Naive B cell (primary cell): ENCODE results near the gene LRRIQ1. TPM values are rescaled to one million over a fixed set of nuclear protein-coding genes. Genes with fewer than 3 reads are reported as not detected.

ENCODE experiments used
- ATAC-seq, 2 donors: fragments of 150-1000 bp; cut with Tn5 transposase; 2 replicates each; pipeline ENCODE4 v1.10.0; 2021; ENCODE audit warnings: low read depth in 2 of 2, mild to moderate bottlenecking in 2 of 2, moderate library complexity in 2 of 2
- DNase-seq: peaks from one replicate; pipeline ENCODE4 v3.0.0; 2022
- H3K27ac Mint-ChIP-seq, 6 donors: one replicate each; pipeline ENCODE4 v1.8.0; 2020 to 2022; ENCODE audit warnings: mild to moderate bottlenecking in 6 of 6, mixed read lengths in 6 of 6, moderate library complexity in 5 of 6, inconsistent platforms in 2 of 6
- H3K27me3 Mint-ChIP-seq, 3 donors: one replicate each; pipeline ENCODE4 v1.8.0; 2021 to 2022; ENCODE audit warnings: mixed read lengths in 3 of 3, mild to moderate bottlenecking in 1 of 3
- H3K36me3 Mint-ChIP-seq, 2 donors: one replicate each; pipeline ENCODE4 v1.8.0; 2020 to 2022; ENCODE audit warnings: mixed read lengths in 2 of 2, inconsistent platforms in 1 of 2, mild to moderate bottlenecking in 1 of 2
- H3K4me1 Mint-ChIP-seq, 3 donors: one replicate each; pipeline ENCODE4 v1.8.0; 2020 to 2022; ENCODE audit warnings: mixed read lengths in 3 of 3, inconsistent platforms in 1 of 3, mild to moderate bottlenecking in 1 of 3, moderate library complexity in 1 of 3
- H3K4me3 Mint-ChIP-seq, 8 donors: one replicate each; pipeline ENCODE4 v1.8.0; 2020 to 2022; ENCODE audit warnings: mild to moderate bottlenecking in 8 of 8, mixed read lengths in 8 of 8, moderate library complexity in 8 of 8, inconsistent platforms in 2 of 8
- H3K9me3 Mint-ChIP-seq, 7 donors: one replicate each; pipeline ENCODE4 v1.8.0; 2020 to 2022; ENCODE audit warnings: mixed read lengths in 7 of 7, mild to moderate bottlenecking in 5 of 7, inconsistent platforms in 2 of 7, moderate library complexity in 1 of 7
- polyA plus RNA-seq, 6 donors: library from polyadenylated mRNA; unstranded; fragments of 300-500 nt; fragmentation: Illumina TruSeq; gene quantifications; one replicate each; pipeline ENCODE4 v1.2.3, GENCODE V29; 2021; ENCODE audit warnings: low read depth in 6 of 6

The LRRIQ1 gene
- polyA plus RNA-seq, 6 donors from 2014 or later: not detected

DNA sequence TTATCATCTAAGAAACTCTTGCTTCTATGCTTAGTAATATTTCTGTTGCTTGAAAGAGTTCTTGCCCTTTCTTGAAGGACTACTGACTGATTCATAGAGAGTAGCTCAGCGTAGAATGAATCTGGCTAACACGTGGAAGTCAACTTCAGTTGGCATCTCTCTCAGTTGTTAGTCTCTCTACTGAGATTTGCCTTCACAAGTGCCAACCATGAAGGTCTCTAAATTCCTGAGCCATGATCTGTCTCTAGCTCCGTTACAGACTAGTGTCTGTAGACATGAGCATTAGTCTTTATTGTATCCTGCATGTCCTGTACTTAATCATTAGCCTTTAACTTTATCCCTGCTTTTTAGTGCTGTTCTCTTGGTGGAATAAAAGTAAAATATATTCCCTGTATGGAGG, 224.7 kb downstream of the LRRIQ1 start:
- Mint-ChIP-seq H3K4me1 (no peaks in the 10 kb centered on the region), H3K36me3 (no peaks in the 10 kb centered on the region), H3K27ac (no peak overlapping the region), H3K4me3 (no peak overlapping the region), H3K27me3 (no peaks in the 10 kb centered on the region), H3K9me3 (no peaks in the 10 kb centered on the region)
- DNase-seq: no peak
- no peak for ATAC-seq

DNA sequence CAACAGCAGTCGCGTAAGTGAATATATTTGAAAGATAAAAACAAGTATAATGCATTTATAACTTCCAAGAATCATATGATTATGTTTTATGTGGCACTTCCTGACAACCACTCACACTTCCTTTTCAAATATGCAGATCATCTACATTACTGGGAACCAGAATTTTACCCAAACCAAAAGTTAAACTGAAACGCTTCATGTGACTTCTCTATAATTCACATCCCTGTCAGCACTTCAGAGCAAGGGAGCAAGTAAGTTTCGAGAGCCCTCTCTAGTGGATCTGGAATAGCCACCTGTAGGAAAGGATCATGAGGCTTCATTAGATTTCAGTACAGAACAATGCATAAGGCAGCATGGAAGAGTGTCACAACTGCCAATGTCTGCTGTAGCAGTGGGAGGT, 230.2 kb downstream of the LRRIQ1 start:
- no peaks in the 10 kb centered on the region for H3K9me3 Mint-ChIP-seq
- H3K27ac Mint-ChIP-seq: no peak overlapping the region
- H3K27me3 Mint-ChIP-seq: peaks cover 0 to 9% (median 0%) of the 10 kb centered on the region in 3 donors
- no peaks in the 10 kb centered on the region for H3K36me3 Mint-ChIP-seq
- ATAC-seq: no peak
- DNase-seq: no peak
- no peaks in the 10 kb centered on the region for H3K4me1 Mint-ChIP-seq
- no peak overlapping the region for H3K4me3 Mint-ChIP-seq

DNA sequence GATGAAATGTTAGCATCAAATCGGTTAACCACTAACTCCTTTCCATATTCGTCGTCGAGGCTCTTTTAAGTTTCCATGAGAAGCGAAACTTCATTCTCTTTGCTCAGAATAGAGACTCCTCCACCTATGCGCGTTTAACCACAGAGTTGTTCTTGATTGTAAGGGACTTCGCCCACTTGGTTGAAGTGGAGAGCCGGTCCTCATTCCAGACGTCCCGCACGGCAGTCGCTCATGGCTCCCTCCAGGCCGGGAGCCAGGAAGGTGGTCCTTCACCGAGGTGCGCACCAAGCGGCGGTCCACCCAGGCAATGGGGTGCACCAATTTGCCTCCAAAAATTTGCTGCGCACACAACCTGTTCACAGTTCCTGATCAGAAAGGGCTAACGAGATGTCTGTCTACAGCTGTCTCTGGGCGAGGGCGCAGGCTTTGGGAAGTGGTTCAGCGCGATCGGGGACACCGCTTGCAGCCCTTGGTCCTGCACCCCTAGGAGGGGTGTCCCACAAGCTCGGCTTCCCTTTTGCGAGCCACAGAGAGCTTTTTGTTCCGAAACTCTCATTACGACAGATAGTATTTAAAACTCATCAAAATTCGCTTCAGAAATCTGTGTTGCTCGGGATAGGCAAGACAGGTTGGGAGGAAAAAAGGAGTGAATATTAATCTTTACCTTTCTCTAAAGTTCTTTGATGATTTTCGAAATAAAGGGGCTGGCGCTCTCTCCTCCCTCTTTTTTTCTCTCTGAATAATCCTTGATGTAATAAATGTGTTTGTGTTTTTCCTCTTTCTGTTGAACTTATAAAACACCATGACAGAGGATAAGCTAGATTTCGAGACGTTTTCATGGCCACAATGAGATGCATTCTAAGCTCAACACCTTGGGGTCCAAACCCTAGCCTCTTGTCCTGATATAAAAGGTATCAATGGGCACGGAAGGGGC, 237.5 kb downstream of the LRRIQ1 start:
- ATAC-seq (no peak), DNase-seq (no peak)
- Mint-ChIP-seq H3K9me3 (peaks cover 0 to 2% (median 0%) of the 10 kb centered on the region in 7 donors), H3K4me3 (peak overlapping the region in 1 of 8 donors; percentile 54), H3K27ac (peak overlapping the region in 1 of 6 donors; percentile 78), H3K36me3 (no peaks in the 10 kb centered on the region), H3K27me3 (peaks cover 40 to 52% (median 49%) of the 10 kb centered on the region in 3 donors), H3K4me1 (no peaks in the 10 kb centered on the region)

DNA sequence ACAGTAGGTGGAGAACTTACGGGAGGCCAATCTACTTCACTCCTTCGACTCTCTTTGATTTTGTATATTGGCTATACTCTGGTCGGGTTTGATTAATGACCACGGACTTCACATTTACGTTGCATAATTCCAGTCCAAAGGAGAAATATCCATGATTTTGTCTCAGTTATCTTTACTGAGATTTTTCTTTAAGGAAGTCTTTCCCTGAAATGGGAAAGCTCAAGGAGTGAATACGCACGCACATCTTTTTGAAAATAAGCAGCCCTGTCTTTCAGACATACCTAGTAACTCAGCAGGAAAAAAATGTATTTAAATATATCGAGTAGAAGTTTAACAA, 238.1 kb downstream of the LRRIQ1 start:
- no peak for ATAC-seq
- Mint-ChIP-seq H3K4me1 (no peaks in the 10 kb centered on the region), H3K4me3 (peak overlapping the region in 1 of 8 donors; percentile 54), H3K27ac (no peak overlapping the region), H3K9me3 (peaks cover 0 to 3% (median 1%) of the 10 kb centered on the region in 7 donors), H3K27me3 (peaks cover 40 to 56% (median 54%) of the 10 kb centered on the region in 3 donors), H3K36me3 (no peaks in the 10 kb centered on the region)
- no peak for DNase-seq

DNA sequence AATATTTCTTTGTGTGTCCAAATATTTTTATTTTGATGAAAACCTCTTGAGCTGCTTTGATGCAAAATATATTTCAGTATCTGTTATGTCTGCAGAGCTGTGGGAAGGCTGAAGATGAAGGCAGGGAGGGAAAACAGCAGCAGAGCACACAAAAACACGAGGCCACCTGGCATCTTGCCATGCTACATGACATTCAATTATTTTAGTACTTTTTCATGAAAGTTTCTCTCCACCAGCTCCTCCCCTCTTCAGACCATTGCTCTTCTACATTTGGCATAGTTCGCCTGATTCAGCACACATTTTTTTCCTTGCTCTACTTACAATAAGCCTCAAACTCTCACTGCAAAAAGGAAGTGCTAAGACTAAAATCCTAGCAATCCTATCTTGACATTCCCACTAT, 239.2 kb downstream of the LRRIQ1 start:
- H3K27me3 Mint-ChIP-seq: peaks cover 48 to 67% (median 65%) of the 10 kb centered on the region in 3 donors

DNA sequence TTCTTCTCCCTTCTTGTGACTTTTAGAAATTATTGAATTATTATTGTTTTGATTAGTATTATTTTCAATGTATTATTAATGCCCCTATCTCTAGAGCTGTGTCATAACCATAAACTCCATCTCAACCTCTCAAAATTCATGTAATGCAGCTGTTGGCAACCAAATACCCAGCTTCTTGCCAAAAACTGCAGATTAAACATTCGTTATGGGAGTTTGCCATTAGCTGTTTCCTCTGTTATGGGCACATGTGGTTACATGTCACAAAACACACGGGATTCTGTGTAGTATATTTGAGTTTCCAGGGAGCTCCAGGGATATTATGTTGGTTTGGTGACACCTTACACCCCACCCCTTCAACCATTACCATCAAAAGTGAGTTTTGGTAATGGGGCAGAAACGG, 241.0 kb downstream of the LRRIQ1 start:
- Mint-ChIP-seq H3K36me3 (no peaks in the 10 kb centered on the region), H3K9me3 (peaks cover 0 to 8% (median 1%) of the 10 kb centered on the region in 7 donors), H3K27ac (no peak overlapping the region), H3K4me3 (no peak overlapping the region), H3K4me1 (peaks cover 0 to 14% (median 3%) of the 10 kb centered on the region in 3 donors), H3K27me3 (peaks cover 63 to 83% (median 79%) of the 10 kb centered on the region in 3 donors)
- ATAC-seq: no peak
- no peak for DNase-seq

More for the DNA sequence above, 239.2 kb downstream of the LRRIQ1 start:
- Mint-ChIP-seq H3K4me1 (peaks cover 0 to 7% (median 0%) of the 10 kb centered on the region in 3 donors), H3K36me3 (no peaks in the 10 kb centered on the region), H3K4me3 (no peak overlapping the region), H3K27ac (no peak overlapping the region), H3K9me3 (peaks cover 0 to 3% (median 1%) of the 10 kb centered on the region in 7 donors)
- no peak for ATAC-seq
- no peak for DNase-seq

DNA sequence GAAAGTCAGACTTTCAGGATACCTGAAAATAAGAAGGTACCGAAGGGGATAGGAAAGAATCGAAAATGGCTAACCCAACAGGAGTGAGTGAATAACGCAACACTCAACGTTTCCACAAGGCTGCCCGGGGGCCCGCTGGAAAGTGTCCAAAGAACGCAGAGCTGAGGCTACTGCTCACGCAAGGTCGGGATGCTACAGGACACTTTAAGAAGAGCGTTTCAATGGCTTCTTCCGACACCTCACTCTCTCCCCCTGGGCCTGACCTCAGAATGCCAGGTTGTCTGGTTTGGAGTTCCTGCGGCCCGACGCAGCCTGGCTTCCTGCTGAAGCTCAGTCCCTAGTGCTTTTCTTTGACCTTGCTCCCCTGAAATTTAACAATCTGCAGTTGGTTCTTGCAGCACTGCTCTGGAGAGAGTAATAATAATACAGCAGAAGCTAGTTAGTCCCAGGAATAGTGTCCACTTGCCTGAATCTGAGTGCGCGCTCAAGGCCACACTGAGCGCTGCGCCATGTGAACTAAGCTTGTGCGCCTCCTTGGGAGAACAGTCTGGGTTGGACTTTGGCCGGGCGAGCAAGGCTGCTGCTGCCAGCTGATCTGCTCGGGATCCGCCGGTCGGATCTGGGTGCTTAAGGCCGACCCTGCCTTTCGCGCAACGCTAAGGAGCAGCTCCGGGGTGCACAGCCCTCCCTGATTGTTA, 241.9 kb downstream of the LRRIQ1 start:
- ATAC-seq: no peak
- Mint-ChIP-seq H3K4me3 (peak overlapping the region in 1 of 8 donors; percentile 5), H3K36me3 (no peaks in the 10 kb centered on the region), H3K27ac (no peak overlapping the region), H3K27me3 (peaks cover 57 to 78% (median 73%) of the 10 kb centered on the region in 3 donors), H3K9me3 (peaks cover 0 to 8% (median 1%) of the 10 kb centered on the region in 7 donors), H3K4me1 (peaks cover 0 to 14% (median 3%) of the 10 kb centered on the region in 3 donors)
- no peak for DNase-seq

DNA sequence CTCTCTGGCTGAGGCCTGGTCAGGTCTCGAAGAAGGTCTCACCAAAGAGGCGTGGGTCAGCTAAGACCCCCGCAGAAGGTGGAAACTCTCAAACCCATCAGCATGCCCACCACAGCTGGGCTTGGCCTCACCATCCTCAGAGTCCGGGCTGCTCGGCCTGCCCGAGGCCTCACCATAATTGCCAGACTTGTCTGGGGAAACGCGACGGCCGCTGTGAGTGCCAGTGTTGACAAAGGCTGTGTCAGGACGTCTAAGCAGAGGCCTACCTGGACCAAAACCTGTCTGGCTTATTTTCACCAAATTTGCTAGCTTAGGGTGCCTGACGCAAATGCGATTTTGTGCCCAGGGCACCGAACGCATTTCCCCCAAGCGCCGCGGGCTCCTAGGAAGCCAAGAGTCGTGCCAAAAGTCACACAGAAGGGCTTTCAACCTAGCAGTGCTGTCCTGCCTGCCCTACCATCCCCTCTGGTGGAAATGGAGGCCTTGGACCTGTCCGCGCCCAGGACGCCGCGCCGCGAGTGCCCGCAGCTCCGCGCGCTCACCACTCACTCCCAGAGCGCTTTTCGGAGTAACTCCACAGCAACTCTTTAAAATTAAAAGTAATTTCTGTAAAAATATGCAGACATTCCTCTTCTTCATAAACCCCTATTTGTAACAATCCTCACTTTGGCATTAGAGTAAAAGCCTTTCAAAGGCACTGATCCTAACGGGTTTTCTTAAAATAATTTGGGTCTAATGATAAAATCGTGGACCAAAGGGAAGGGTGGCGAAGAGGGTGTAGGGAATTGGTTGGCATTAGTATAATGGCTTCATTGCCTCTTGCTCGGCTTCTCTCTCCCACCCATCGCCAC, 242.7 kb downstream of the LRRIQ1 start:
- DNase-seq: no peak
- H3K4me1 Mint-ChIP-seq: peaks cover 0 to 14% (median 3%) of the 10 kb centered on the region in 3 donors
- H3K9me3 Mint-ChIP-seq: peaks cover 0 to 8% (median 1%) of the 10 kb centered on the region in 7 donors
- H3K4me3 Mint-ChIP-seq: peak overlapping the region in 1 of 8 donors; percentile 40
- H3K27me3 Mint-ChIP-seq: peaks cover 55 to 78% (median 72%) of the 10 kb centered on the region in 3 donors
- H3K27ac Mint-ChIP-seq: no peak overlapping the region
- H3K36me3 Mint-ChIP-seq: no peaks in the 10 kb centered on the region
- no peak for ATAC-seq

DNA sequence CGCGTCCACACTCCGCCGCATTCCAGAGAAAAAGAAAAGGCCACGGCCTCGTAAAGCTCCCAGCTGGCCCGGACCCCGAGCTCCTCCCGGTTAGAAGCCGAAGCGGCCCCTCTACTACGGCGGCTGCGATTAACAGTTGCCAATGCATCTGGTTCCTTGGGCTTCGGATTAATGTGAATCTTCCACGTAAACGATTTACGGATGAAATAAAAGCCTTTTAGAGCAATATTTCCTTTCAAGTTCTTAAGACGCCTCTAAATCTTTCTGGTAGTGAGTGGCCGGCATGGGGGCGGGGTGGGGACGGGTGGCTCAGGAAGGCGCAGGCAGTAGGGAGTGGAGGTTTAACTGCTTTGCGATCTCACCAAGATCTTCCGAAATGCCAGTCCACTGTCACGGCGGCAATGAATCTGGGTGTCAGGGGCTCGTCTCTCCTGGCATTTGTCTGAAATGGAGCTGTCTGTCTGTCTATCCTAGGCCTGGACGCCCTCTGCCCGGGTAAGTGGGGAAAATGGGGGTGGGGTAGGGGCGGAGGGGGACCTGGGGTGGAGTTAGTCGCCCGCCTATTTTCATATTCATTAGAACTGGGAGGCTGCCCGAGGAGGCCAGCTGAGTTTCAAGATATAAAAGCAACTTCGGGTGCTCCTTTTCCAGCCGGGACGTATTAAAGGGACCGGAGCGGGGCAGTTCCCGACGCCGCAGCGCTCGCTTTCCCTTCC, 243.5 kb downstream of the LRRIQ1 start:
- H3K9me3 Mint-ChIP-seq: peaks cover 0 to 6% (median 0%) of the 10 kb centered on the region in 7 donors
- no peak overlapping the region for H3K27ac Mint-ChIP-seq
- H3K27me3 Mint-ChIP-seq: peaks cover 49 to 72% (median 66%) of the 10 kb centered on the region in 3 donors
- peak overlapping the region in 1 of 8 donors; percentile 84 for H3K4me3 Mint-ChIP-seq
- ATAC-seq: no peak
- no peak for DNase-seq
- H3K36me3 Mint-ChIP-seq: no peaks in the 10 kb centered on the region
- peaks cover 0 to 14% (median 3%) of the 10 kb centered on the region in 3 donors for H3K4me1 Mint-ChIP-seq

DNA sequence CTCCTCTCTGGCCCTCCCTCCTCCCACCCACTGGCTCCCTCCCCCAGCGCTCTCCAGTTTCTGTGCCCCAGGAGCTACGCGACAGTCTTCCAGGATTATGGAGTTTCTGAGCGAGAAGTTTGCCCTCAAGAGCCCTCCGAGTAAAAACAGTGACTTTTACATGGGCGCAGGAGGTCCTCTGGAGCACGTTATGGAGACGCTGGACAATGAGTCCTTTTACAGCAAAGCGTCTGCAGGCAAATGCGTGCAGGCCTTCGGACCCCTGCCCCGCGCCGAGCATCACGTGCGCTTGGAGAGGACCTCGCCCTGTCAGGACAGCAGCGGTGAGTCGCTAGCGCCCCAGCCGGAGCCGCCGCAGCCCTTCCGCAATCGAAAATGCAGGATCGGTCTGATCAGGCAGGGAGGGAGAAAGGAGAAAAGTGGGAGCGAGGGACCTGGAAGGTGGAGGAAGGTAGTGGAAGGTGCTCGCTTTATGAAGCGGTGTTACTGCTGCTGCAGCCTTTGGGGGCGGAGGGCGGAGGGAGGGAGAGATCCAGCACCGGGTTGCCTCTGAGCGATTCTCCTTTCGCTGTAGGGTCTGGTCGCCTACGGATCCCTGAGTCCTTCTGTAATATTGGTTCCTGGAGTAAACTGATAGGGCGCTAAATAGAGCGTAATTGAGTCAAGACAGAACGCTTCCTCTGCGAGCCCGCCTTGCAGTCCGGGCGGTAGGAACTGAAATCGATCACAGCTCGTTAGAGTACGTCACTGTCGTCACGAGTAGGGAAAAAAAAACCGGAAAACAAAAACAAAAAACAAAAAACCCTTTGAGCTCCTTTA, 244.2 kb downstream of the LRRIQ1 start, which contains the start of gene ALX1:
Gene ALX1, plus strand, starts transcription at position 56 of the 819 bp plus-strand sequence. Its CDS starts 42 bp downstream, at position 98.
- H3K4me3 Mint-ChIP-seq: peak within 1 kb of the TSS; percentile 27 to 84 (median 64)
- peaks cover 49 to 70% (median 63%) of the 10 kb centered on the region in 3 donors for H3K27me3 Mint-ChIP-seq
- peaks cover 0 to 14% (median 3%) of the 10 kb centered on the region in 3 donors for H3K4me1 Mint-ChIP-seq
- H3K36me3 Mint-ChIP-seq: no peaks in the 10 kb centered on the region
- peak within 1 kb of the TSS in 3 of 6 donors; percentile 9 to 72 (median 23) for H3K27ac Mint-ChIP-seq
- peaks cover 0 to 6% (median 0%) of the 10 kb centered on the region in 7 donors for H3K9me3 Mint-ChIP-seq
- DNase-seq (no peak), ATAC-seq (no peak)

DNA sequence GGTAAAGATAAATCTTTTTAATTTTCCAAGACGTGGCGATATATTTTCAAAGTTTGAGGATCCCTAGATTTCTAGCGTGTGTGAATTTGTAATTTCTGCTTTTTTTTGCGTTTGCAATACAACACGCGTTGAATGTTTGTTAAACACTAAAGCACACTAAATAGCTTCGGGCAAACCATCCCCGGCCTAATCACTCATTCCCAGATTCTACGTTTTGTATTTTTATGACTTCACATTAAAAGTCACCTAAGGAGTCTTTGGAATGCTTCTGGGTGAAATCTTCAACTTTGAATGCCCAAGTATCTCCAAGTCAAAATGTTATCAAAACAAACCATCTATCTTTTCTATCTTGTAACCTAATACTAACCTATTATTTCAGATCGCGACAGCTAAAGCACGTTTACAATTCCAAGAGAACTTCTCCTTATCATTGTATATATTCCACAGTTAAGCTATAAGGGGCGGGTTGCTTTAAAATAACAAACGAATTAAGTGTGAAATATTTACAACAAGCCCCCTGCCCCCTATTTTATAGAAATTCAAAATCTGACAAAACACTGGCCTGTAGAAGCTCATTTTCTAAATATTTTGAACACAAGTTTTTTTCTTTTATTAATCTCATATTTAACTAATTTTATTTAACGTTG, 245.0 kb downstream of the LRRIQ1 start:
- peaks cover 0 to 14% (median 3%) of the 10 kb centered on the region in 3 donors for H3K4me1 Mint-ChIP-seq
- no peak for DNase-seq
- H3K27ac Mint-ChIP-seq: peak overlapping the region in 1 of 6 donors; percentile 23
- ATAC-seq: no peak
- peaks cover 0 to 6% (median 0%) of the 10 kb centered on the region in 7 donors for H3K9me3 Mint-ChIP-seq
- H3K27me3 Mint-ChIP-seq: peaks cover 45 to 62% (median 57%) of the 10 kb centered on the region in 3 donors
- H3K4me3 Mint-ChIP-seq: peak overlapping the region in 5 of 8 donors; percentile 27 to 84 (median 64)
- H3K36me3 Mint-ChIP-seq: no peaks in the 10 kb centered on the region
